HG02763 (cell line): ENCODE measurements around the gene FYTTD1.

Source experiments
- ATAC-seq: cut with Tn5 transposase; IDR thresholded peaks from one replicate; pipeline ENCODE4 v1.9.1; 2021; ENCODE audit warnings: mild to moderate bottlenecking, moderate library complexity; ENCODE audit not compliant: unreplicated experiment

Gene FYTTD1

DNA sequence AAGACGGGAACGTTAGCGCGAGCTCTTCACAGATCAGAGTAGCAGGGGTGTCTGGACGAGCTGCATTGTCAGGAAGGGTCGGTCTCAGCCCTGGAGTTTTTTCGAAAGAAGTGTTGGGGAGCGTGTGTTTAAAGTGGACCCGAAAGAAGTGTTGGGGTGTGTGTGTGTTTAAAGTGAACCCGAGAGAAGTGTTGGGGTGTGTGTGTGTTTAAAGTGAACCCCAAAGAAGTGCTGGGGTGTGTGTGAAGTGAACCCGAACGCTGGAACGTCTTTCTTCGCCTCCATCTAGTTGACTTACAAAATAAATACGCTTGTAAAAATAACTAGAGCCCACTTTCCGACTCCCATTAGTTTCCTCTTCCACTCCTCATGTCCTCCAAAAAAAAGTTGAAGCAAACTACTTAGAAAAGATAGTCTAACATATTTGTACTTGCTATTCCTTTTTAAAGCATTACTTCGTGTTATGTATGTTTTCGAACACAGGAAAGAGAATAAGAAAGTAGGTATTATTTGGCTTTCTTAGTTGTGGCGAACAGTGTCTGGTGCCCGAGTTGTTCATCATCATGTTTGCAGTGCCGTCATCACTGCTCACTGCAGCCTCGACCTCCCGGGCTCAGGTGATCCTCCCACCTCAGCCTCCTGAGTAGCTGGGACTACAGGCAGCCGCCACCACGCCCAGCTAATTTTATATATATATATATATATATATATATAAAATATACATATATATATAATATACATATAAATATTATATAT is 42.4 kb downstream of the FYTTD1 start:
- peak; percentile 25 for ATAC-seq

DNA sequence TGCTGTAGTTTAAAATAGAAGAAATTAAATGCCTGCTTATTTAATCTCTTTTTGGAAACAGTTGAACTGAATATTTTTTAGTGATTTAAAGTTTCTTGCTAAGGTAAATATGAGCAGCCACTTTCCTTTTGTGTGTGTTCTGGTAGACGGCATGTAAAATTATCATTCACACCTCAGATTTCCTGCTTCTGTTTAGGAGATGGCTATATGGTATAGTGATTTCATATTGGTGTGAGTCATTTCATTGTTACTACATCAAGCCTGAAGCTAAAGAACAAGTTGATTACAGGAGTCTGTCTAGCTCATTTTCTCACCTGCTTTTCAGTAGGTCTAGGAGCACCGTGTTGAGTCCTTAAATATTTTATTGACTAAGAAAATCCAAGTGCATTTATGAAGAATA is 43.6 kb downstream of the FYTTD1 start:
- ATAC-seq = no peak

DNA sequence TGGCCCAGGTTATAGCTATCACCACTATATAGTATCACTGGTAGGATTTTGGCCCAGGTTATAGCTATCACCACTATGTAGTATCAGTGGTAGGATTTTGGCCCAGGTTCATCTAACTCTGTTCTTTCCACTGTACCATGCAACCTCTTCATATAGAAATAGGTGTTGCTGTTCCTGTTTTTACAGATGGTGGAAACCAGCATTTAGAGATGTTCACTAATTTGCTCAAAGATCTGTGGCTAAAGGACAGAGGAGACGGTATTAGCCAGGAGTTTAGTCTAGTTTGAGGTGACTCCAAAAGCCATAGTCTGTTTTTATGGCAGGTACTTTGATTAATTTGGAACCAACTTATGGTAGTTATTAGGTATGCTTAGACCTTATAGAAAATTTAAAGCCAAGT is 44.4 kb downstream of the FYTTD1 start:
- ATAC-seq = no peak

DNA sequence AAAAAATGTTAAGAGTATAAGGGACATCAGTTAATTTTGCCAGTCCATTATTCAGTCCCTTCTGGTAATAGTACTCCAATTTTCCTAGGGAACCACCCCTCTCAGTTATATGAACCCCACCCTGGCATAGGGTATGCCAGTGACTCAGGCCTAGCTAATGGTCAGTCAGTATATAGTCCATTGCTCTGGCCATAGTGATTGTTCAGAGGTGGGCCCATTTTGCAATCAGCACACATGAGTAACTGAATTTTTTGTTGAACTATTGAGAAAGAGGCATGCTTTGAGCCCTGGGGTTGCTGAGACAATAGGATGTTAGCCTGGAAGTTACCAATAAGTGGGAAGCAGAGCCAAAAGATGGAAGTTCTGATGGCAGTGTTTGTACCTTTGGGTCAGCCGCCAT is 45.5 kb downstream of the FYTTD1 start:
- ATAC-seq = no peak

DNA sequence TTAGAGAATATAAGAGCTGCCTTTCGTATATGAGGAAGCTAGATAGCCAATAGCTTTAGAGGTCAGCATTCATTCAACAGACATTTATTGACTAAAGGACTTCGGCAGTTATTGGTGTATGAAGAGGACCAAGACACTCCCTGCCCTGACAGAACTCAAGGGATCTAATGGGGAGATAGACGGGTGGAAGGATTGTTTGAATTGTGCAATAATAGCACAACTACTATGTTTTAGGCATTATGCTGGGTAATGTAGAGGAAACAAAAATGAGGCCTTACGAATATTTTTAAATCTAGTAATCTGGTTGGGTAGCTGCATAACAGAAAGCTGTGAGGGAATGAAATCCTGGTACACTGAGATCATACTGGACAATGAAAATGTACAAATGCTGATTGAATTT is 46.4 kb downstream of the FYTTD1 start:
- no peak for ATAC-seq

DNA sequence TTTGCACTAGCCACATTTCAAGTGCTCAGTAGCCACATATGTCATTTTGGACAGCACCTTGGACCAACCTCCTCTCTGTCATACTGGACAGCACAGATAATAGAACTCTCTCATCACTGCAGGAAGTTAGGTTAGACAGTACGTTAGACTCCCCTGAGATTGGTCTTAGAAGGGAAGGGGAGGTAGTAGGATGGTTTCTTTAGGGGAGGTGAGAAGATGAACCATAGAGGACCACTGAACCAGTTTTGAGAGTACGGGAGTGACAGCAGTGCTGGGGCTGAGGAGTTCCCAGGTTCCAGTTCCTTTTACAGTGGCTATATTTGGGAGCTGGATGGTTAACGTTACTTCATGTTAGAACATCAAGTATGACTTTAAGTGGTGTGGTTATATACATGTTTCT is 49.2 kb downstream of the FYTTD1 start:
- peak; percentile 53 for ATAC-seq

DNA sequence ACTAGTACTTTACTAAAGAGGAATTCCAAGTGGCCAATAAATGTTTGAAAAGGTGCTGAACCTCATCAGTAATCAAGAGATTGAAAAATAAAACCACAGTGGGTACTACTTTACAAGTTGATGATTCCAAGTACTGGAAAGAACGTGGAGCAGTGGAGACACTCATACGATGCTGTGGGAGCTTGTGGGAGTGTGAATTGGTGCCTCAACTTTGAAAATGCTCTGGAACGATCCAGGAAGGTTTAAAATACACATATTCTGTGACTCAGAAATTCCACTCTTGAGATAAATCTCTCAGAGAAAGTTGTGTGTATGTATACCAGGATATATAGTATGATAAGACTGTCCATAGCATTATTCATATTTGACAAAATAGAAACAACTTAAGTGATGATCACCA is 50.7 kb downstream of the FYTTD1 start:
- ATAC-seq = no peak

DNA sequence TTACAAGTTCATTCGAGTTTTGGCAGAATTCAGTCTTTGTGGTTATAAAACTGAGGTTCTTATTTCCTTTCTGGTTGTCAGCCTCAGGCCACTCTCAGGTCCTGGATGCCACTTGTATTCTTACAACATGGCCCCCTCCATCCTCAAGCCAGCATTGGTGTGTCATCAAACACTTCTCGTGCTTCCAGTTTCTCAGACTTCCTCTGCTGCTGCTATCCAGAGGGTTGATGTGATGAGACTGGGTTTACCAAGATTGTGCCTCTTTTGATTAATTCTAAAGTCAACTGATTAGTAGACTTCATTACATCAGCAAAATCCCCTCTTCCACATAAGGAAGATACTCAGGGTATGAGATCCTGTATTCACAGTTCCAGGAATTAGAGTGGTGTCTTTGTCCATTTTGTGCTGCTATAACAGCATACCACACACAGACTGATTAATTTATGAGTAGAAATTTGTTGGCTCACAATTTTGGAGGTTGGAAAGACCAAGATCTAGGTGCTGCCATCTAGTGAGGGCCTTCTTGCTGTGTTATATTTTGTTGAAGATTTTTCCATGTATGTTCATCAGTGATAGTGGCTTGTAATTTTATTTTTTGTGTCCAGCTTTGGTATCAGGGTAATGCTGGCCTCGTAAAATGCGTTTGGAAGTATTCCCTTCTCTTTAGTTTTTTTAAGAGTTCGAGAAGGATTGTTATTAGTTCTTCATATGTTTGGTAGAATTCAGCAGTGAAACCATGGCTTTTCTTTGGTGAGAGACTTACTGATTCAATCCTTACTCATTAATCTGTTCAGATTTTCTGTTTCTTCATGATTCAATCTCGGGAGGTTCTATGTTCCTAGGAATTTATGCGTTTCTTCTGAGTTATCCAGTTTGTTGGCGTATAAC is 52.5 kb downstream of the FYTTD1 start:
- ATAC-seq = no peak

DNA sequence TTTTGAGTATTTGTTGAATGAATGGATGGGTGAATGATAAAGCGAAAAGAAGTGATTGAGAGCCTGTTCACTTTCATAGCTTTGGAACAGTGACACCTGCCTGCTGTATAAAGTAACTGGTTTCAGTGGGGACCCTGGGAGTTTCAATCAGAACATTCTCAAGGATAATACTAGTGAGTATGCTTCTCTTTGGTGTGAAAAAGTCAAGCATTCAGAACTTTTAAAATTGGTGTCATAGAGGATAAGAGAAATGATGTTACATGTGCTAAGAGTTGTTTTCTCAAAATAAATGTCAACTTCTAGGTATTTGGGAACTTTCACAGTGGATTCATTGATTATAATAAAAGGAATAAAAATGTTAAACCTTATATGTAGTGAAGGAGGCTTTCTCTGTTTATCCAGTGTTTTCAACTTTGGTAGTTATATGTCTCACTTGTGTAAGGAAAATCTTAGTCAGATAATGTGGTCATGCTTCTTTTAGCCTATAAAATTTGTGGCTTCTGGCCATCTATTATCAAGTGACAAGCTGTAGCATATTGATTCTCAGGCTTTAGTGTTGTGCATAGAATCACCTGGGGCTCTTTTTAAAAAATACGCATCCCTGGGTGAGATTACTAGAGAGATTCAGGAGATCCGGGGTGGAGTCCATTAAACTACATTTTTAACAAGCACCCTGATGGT is 53.2 kb downstream of the FYTTD1 start:
- no peak for ATAC-seq

DNA sequence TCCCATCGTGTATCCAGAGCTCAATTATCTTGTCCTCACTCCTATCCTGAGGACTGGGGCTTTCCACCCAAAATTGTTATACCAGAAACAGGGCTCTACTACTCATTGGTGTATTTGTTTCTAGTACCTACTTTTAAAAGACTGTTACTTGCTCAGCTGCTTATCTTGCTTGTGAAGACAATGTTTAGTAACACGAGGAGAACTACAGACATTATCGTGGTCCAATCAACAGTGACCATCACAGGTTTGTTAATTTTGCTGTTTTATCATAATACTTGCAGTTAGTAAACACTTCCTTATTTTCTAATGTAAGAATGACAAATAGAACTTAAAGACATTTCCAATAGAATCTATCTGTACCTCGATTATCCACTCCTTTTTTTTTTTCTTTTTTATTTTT is 54.8 kb downstream of the FYTTD1 start:
- ATAC-seq = no peak

DNA sequence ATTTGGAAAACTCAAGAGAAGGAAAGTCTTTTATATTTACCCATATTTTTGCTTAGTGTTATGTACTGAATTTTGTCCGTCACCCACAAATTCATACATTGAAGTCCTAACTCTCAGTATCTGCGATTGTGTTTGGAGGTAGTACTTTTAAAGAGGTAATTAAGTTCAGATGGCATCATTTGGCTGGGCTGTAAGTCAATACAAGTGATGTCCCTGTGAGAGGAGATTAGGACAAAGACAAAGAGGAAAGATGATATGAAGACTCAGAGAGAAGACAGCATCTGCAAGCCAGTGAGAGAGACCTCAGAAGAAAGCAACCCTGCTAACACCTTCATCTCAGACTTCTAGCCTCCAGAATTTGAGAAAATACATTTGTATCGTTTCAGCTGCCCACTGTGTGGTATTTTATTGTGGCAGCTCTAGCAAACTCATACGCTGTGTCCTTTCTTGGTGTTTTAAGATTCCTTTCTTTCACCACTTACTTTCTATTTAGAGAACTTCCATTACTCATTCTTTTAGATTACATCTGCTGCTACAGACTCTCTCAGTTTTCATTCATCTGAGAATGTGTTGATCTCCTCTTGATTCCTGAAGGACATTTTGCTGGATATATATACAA is 58.4 kb downstream of the FYTTD1 start:
- ATAC-seq = no peak

DNA sequence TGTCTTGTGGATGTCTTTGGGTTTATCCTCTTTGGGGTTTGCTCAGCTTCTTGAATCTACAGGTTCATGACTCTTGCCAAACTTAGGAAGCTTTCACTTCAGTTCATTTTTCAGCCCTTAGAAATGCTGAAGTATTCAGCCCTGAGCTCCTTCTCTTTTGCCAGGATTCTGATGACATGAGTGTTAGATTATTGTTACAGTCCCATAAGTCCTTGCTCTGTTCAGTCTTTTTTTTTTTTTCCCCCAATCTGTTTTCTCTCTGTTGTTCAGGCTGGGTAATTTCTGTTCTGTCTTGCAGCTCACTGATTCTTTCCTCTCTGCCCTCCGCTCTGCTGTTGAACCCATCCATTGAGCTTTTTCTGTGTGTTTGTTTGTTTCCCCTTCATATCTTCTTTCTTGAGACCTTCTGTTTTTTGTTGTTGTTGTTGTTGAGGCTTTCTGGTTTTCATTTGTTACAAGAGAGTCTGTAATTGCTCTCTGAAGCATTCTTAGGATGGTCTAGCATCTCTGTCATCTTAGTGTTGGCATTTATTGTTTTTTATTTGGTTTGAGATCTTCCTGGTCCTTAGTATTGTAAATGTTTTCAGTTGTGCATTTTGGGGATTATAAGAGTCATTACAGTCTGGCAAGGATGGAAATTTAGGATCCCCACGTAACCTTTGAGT is 59.8 kb downstream of the FYTTD1 start:
- no peak for ATAC-seq

DNA sequence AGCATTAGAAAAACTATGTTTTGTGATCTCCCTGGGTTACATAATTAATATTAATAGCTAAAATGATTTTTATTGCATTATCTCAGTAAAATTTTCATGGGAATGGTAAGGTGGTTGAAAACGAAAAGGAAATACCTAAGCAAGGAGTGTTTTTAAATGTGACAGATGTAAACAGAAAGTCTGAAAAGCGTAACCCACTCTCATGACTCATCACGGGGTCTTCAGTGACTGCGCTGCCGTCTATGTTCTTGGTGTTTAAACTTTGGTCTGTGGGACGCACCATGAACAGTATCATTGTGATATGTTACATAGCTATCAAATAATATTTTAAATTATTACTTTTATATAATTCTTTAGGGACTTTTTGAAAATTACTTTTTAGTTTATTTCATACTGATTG is 61.2 kb downstream of the FYTTD1 start:
- ATAC-seq = no peak

DNA sequence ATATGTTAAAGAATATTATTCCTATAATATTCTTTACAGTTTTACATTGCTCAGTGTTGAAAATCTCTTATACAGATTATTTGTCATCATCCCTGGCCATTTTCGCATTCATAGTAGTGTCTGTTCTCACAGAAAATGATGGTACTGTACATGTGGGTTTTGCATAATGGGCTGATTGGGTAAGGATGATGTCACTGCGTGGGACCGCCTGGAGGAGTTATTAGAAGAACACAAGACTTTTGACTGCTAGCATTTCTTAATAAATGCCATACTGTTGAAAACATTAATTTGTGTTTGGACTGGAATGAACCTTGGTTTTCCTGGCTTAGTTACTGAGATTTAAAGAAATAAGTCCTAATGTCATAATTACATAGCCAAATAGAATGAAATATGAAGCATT is 61.7 kb downstream of the FYTTD1 start:
- no peak for ATAC-seq

DNA sequence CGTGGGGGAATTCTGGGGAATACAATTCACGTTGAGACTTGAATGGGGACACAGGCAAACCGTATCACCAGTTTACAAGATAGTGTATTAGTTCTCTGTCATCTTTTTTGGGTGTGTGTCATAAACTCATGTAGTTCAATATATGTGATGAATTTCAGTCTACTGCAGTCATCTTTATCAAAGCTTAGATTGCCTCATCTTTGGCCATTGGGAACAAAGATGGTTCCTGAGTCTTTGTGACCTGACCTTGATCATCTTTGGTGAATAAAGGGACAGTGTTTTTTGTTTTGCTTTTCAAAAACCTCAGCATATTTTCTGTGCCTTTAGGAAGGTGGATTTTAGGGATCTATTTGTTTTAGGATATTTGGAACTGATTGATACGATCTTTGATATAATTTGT is 64.7 kb downstream of the FYTTD1 start:
- no peak for ATAC-seq

DNA sequence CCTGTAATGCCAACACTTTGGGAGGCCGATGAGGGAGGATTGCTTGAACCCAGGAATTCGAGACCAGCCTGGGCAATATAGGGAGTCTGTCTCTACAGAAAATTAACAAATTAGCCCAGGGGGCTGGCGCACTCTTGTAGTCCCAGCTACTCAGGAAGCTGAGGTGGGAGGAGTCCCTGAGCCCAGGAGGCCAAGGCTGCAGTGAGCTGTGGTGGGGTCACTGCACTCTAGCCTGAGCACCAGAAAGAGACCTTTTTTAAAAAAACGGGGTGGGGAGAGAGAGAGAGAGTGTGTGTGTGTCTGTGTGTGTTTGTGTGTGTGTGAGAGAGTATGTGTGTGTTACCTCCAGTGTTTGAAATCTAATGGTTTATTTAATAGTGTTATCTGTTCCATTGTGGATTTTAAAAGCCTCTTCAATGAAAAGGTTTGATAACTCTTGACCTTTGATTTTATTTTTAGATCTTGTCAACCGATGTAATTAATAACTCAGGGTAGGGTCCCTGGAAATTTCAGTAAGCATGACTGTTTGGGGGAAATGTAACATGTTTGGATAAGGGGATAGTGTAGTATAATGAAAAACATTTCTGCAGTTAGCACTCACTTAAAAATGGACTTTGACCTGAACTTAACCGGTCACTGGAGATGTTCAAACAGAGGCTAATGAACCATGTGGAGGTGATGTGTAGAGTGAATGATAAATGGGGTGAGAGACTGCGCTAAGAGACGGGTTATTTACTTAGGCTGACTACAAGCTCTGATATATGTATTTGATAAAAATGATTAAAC is 71.1 kb downstream of the FYTTD1 start:
- ATAC-seq = no peak

DNA sequence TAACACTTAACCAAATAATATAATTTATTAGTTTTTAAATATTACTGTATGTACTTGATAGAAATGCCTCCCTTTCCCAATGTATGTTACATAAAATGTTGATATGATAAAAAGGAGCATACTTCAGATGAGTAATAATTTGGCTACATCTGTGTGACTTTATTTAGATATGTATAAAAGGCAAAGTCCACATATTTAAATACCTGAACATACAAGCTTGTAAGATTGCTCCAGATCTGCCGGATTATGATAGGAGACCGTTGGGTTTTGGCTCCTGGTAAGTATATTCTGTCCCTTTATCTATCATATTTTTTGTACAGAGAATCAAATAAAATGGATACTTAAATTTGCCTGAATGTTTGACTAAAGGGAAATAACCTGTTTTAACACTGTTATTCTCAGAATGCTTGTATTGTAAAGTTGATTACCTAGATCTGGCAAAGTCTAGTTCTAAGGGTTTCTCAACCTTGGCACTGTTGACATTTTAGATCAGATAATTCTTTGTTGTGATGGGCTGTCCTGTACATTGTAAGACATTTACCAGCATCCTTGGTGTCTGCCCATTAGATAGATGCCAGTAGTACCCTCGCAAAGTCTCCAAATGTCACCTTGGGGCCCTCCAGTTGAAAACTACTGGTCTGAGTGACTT is 79.8 kb downstream of the FYTTD1 start:
- ATAC-seq = no peak

DNA sequence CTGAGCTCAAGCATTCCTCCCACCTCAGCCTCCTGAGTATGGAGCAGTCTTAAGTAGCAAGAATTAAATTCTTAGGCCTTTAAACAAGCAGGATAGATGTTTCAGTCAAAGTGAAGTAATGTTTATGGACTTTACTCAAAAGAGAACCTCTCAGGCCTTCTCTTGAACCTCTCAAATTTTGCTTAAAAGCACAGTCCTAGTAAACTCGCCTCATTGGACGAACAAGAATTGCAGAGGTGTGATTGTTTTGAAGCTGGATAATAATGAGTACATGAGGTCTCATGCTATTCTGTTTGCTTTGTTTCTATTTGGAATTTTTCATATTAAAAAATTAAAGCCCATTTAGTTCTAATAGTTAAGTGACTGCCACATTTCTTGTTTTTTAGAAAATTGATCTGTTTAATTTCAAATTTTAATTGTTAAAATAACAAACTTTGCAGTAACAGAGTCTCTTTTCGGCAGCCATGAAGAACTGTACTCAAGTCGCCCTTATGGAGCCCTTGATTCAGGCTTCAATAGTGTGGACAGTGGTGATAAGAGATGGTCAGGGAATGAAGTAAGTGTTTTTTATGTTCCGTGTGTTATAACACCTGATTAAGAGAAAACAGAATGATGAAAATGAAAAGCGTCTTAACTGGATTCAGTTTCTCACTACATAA is 80.8 kb downstream of the FYTTD1 start:
- no peak for ATAC-seq

DNA sequence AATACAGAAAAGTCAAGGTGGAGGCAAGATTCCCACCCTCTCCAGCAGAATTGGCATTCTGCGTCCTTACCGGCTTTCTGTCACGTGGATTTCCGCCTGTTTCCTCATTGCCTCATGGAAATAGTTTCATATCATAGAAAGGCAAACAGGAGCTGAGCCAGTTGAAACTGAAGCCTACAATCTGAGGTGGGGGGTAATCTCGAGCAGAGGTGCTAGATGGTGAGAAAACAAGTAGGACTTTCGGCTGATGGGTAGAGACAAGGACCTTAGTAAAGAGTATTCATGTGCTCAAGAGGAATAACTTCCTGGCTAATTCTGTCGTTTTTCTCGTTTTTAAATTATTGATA is 81.3 kb downstream of the FYTTD1 start:
- no peak for ATAC-seq
